T-helper 22 cell (primary cell): Measurements from ENCODE around the gene PHACTR1.

Experiments used
- DNase-seq: peaks from one replicate; pipeline ENCODE4 v3.0.0-alpha.2; 2020; ENCODE audit warnings: low read depth

Gene PHACTR1

GRCh38 chr6:13267142-13267651, 550.6 kb downstream of the PHACTR1 start:
- no peak for DNase-seq

- DNase-seq: no peak
Observed at GRCh38 chr6:13268913-13269518, 552.4 kb downstream of the PHACTR1 start.

GRCh38 chr6:13272131-13273046, 555.8 kb downstream of the PHACTR1 start:
- no peak for DNase-seq

- no peak for DNase-seq
Observed at GRCh38 chr6:13273202-13273930, 556.8 kb downstream of the PHACTR1 start.

GRCh38 chr6:13273931-13274706, 557.6 kb downstream of the PHACTR1 start:
- peak; percentile 32 for DNase-seq

- DNase-seq: no peak
Observed at GRCh38 chr6:13274707-13275434, 558.3 kb downstream of the PHACTR1 start.

- DNase-seq: no peak
Observed at GRCh38 chr6:13275435-13275989, 558.9 kb downstream of the PHACTR1 start.

GRCh38 chr6:13277231-13277630, 560.7 kb downstream of the PHACTR1 start:
- no peak for DNase-seq

GRCh38 chr6:13278164-13278563, 561.6 kb downstream of the PHACTR1 start:
- DNase-seq: no peak

- DNase-seq: no peak
Observed at GRCh38 chr6:13278991-13279390, 562.4 kb downstream of the PHACTR1 start.

- DNase-seq: no peak
Observed at GRCh38 chr6:13280254-13280653, 563.7 kb downstream of the PHACTR1 start.

- DNase-seq: no peak
Observed at GRCh38 chr6:13281686-13282085, 565.1 kb downstream of the PHACTR1 start.

- no peak for DNase-seq
Observed at GRCh38 chr6:13282393-13283069, 566.0 kb downstream of the PHACTR1 start.

GRCh38 chr6:13283331-13283730, 566.8 kb downstream of the PHACTR1 start:
- DNase-seq: no peak

GRCh38 chr6:13284646-13285045, 568.1 kb downstream of the PHACTR1 start:
- DNase-seq: no peak

GRCh38 chr6:13285705-13286104, 569.1 kb downstream of the PHACTR1 start:
- DNase-seq: no peak

- DNase-seq: no peak
Observed at GRCh38 chr6:13286181-13286580, 569.6 kb downstream of the PHACTR1 start.

GRCh38 chr6:13287104-13287503, 570.5 kb downstream of the PHACTR1 start:
- no peak for DNase-seq

- no peak for DNase-seq
Observed at GRCh38 chr6:13288481-13288880, 571.9 kb downstream of the PHACTR1 start.

- no peak for DNase-seq
Observed at GRCh38 chr6:13288969-13289391, 572.4 kb downstream of the PHACTR1 start.
